Activated naive CD4-positive, alpha-beta T cell treated with anti-CD3 and anti-CD28 coated beads, Interleukin-2, amount 50 U/mL, for 72 hours (primary cell): Measurements from ENCODE around the gene LRCH4. TPM values are rescaled to one million over a fixed set of nuclear protein-coding genes. Genes with fewer than 3 reads are reported as not detected.

Experiments used
- ATAC-seq, 2 donors: fragments of 150-1000 bp; cut with Tn5 transposase; 2 replicates each; pipeline ENCODE4 v1.10.0; 2021; ENCODE audit warnings: mild to moderate bottlenecking in 2 of 2, moderate library complexity in 2 of 2
- DNase-seq, 2 donors: peaks; one replicate each; pipeline ENCODE4 v3.0.0; 2021 to 2022; ENCODE audit warnings: low spot score in 2 of 2
- H3K27ac Mint-ChIP-seq, 2 donors: one replicate each; pipeline ENCODE4 v1.8.0; 2022; ENCODE audit warnings: mild to moderate bottlenecking in 2 of 2, mixed read lengths in 2 of 2
- H3K36me3 Mint-ChIP-seq, 2 donors: one replicate each; pipeline ENCODE4 v1.8.0; 2022; ENCODE audit warnings: mixed read lengths in 2 of 2
- H3K9me3 Mint-ChIP-seq, 2 donors: one replicate each; pipeline ENCODE4 v1.8.0; 2022; ENCODE audit warnings: mixed read lengths in 2 of 2
- total RNA-seq, 2 donors: library from RNA; stranded (reverse); gene quantifications; one replicate each; pipeline ENCODE4 v1.2.3, GENCODE V29; 2022

Gene LRCH4
- total RNA-seq, 2 donors from 2014 or later, result 76.2 to 178 TPM

GRCh38 chr7:100612730-100613390, 26.9 kb upstream of the LRCH4 start:
- DNase-seq, result no peak
- Mint-ChIP-seq H3K36me3 (no peaks in the 10 kb centered on the region), H3K27ac (peak overlapping the region in 1 of 2 donors; percentile 92), H3K9me3 (no peaks in the 10 kb centered on the region)
- ATAC-seq, result peak; percentile 1 to 2

GRCh38 chr7:100611983-100612729, 26.2 kb upstream of the LRCH4 start, which contains the start of gene MOSPD3:
Gene MOSPD3, plus strand, starts transcription at chr7:100612540. Its CDS starts 252 bp downstream, at chr7:100612792.
- DNase-seq (peak; percentile 98 to 99), ATAC-seq (peak; percentile 93 to 94)
- H3K36me3 Mint-ChIP-seq, result no peaks in the 10 kb centered on the region
- no peaks in the 10 kb centered on the region for H3K9me3 Mint-ChIP-seq
- H3K27ac Mint-ChIP-seq, result peak within 1 kb of the TSS; percentile 92 to 99

- peak overlapping the region in 1 of 2 donors; percentile 16 for H3K27ac Mint-ChIP-seq
- ATAC-seq (no peak), DNase-seq (no peak)
- no peaks in the 10 kb centered on the region for H3K36me3 Mint-ChIP-seq
- no peaks in the 10 kb centered on the region for H3K9me3 Mint-ChIP-seq
Observed at GRCh38 chr7:100609958-100610357, 24.0 kb upstream of the LRCH4 start.

GRCh38 chr7:100607111-100607510, 21.2 kb upstream of the LRCH4 start:
- Mint-ChIP-seq H3K9me3 (no peaks in the 10 kb centered on the region), H3K36me3 (no peaks in the 10 kb centered on the region), H3K27ac (no peak overlapping the region)
- no peak for DNase-seq
- no peak for ATAC-seq

GRCh38 chr7:100606313-100606712, 20.4 kb upstream of the LRCH4 start:
- ATAC-seq, result no peak
- H3K27ac Mint-ChIP-seq, result no peak overlapping the region

GRCh38 chr7:100604976-100605911, 19.3 kb upstream of the LRCH4 start:
- DNase-seq (peak in 1 of 2 donors; percentile 53), ATAC-seq (peak; percentile 28 to 44)
- Mint-ChIP-seq H3K27ac (peak overlapping the region in 1 of 2 donors; percentile 73), H3K9me3 (no peaks in the 10 kb centered on the region), H3K36me3 (no peaks in the 10 kb centered on the region)

More at GRCh38 chr7:100606313-100606712, 20.4 kb upstream of the LRCH4 start:
- H3K9me3 Mint-ChIP-seq, result no peaks in the 10 kb centered on the region
- H3K36me3 Mint-ChIP-seq, result no peaks in the 10 kb centered on the region
- DNase-seq, result no peak

GRCh38 chr7:100604028-100604975, 18.4 kb upstream of the LRCH4 start:
- Mint-ChIP-seq H3K9me3 (no peaks in the 10 kb centered on the region), H3K36me3 (no peaks in the 10 kb centered on the region), H3K27ac (peak overlapping the region; percentile 73 to 87)
- peak; percentile 75 to 78 for ATAC-seq
- DNase-seq, result peak; percentile 71 to 84

- Mint-ChIP-seq H3K36me3 (no peaks in the 10 kb centered on the region), H3K9me3 (no peaks in the 10 kb centered on the region), H3K27ac (peak overlapping the region; percentile 53 to 87)
- DNase-seq (no peak), ATAC-seq (no peak)
Observed at GRCh38 chr7:100603726-100604027, 17.7 kb upstream of the LRCH4 start.

GRCh38 chr7:100602889-100603725, 17.2 kb upstream of the LRCH4 start:
- Mint-ChIP-seq H3K36me3 (no peaks in the 10 kb centered on the region), H3K9me3 (no peaks in the 10 kb centered on the region), H3K27ac (no peak overlapping the region)
- no peak for DNase-seq
- no peak for ATAC-seq

GRCh38 chr7:100600730-100601038, 14.8 kb upstream of the LRCH4 start:
- H3K9me3 Mint-ChIP-seq, result no peaks in the 10 kb centered on the region
- no peak for DNase-seq
- no peak overlapping the region for H3K27ac Mint-ChIP-seq

GRCh38 chr7:100599911-100600729, 14.2 kb upstream of the LRCH4 start:
- DNase-seq, result peak in 1 of 2 donors; percentile 47
- no peak for ATAC-seq
- H3K36me3 Mint-ChIP-seq, result no peaks in the 10 kb centered on the region
- peak overlapping the region in 1 of 2 donors; percentile 50 for H3K27ac Mint-ChIP-seq
- H3K9me3 Mint-ChIP-seq, result no peaks in the 10 kb centered on the region

More at GRCh38 chr7:100600730-100601038, 14.8 kb upstream of the LRCH4 start:
- H3K36me3 Mint-ChIP-seq, result no peaks in the 10 kb centered on the region
- no peak for ATAC-seq

GRCh38 chr7:100598425-100598824, 12.5 kb upstream of the LRCH4 start:
- DNase-seq (no peak), ATAC-seq (no peak)
- Mint-ChIP-seq H3K27ac (peak overlapping the region in 1 of 2 donors; percentile 25), H3K36me3 (no peaks in the 10 kb centered on the region), H3K9me3 (no peaks in the 10 kb centered on the region)

GRCh38 chr7:100595188-100595587, 9.3 kb upstream of the LRCH4 start:
- H3K36me3 Mint-ChIP-seq, result no peaks in the 10 kb centered on the region
- ATAC-seq, result no peak
- no peaks in the 10 kb centered on the region for H3K9me3 Mint-ChIP-seq
- peak overlapping the region in 1 of 2 donors; percentile 25 for H3K27ac Mint-ChIP-seq
- no peak for DNase-seq

GRCh38 chr7:100591596-100591995, 5.7 kb upstream of the LRCH4 start:
- Mint-ChIP-seq H3K27ac (no peak overlapping the region), H3K36me3 (no peaks in the 10 kb centered on the region), H3K9me3 (no peaks in the 10 kb centered on the region)
- ATAC-seq, result no peak
- no peak for DNase-seq
